Choroid plexus epithelial cell (primary cell): Measurements from ENCODE around the gene FOXS1.

Source experiments
- DNase-seq: peaks from one replicate; pipeline ENCODE4 v3.0.0-alpha.2; 2010; ENCODE audit warnings: low read depth
- H3K4me3 ChIP-seq: 2 replicates; pipeline ENCODE4 v1.5.1; 2011; ENCODE audit warnings: low read depth, mild to moderate bottlenecking, control low read depth, low read length, moderate library complexity
- CTCF ChIP-seq: conservative IDR thresholded peaks from 2 replicates; pipeline ENCODE4 v1.5.1; 2011; ENCODE audit warnings: low read depth, mild to moderate bottlenecking, control low read depth, inconsistent platforms, low read length, moderate library complexity

FOXS1 gene

GRCh38 chr20:31866221-31866620 lies 20.8 kb upstream of the FOXS1 start:
- H3K4me3 ChIP-seq = no peak overlapping the region
- no peak for TF ChIP-seq CTCF
- DNase-seq = no peak

DNA sequence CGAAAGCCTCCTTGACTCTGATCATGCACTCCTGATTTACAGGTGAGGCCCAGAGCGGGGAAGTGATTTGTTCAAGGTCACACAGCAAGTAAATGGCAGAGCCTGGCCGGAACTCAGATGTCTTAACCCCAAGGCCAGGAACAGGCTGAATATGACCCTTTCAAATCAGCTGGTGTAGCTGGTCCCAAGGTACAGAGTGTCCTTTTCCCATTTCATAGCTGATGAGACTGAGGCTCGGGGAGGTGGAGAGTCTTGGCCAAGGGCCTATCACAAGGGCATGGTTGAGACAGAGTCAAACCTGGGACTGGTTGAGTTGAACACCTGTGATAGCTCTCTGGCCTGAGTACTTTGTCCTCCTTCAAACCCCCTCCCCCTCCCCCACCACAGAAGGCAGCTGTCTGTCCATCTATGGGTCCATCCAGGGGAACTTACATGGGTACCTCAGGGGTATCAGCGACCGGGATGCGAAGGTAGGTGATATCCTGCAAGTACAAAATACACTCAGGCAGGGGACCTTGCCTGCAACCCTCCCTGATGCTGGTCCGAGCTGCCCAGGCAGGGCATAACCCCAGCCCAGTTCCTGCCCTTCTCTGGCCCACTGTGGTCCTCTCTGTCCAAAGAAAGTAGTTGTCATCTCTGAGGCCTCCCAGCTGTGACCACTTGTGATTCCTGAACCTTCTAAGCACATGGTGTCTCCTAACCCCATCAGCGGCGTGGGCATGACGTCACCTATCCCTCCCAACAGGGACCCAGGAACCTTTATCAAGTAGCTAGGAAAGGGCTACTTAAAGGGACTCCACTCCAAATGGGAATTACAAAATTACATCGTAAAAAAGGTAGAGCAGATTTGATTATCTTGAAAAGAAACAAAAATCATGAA lies 19.4 kb upstream of the FOXS1 start:
- no peak for TF ChIP-seq CTCF
- no peak for DNase-seq
- H3K4me3 ChIP-seq = no peak overlapping the region

DNA sequence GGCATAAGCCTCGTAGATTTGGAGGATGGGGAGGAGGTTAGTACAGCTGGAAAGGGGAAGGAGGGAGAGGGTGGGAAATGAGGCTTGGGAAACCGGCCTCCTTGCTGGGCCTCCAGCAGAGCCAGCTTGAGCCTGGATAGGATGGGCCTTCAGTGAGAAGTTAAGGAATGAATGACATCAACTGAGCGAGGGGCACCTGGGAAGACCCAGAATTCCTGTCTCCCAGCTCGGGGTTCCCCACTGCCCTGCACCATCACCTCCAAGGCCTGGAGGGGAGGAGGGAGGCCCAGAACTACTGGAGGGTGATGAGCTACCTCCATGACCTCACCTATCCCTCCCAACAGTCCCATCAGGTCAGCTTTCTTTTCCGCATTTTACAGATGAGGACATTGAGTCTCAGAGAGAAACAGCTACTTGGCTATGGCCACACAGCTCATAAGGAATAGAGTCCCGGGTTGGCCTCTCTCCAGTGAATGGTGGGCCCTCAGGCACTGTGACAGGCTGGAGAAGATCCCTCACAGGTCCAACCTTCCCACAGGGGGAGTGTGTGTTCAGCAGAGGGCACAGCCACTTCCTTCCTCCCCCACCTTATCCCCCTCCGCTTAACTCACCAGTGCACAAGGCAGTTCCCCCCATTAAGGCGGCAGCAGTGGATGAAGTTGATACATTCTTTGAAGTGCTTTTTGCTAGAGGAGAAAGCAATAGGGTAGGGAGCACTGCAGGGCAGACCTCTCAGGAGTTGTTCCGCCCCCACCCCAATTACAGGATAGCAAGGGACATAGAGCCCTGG lies 18.1 kb upstream of the FOXS1 start:
- no peak for DNase-seq
- no peak overlapping the region for H3K4me3 ChIP-seq
- TF ChIP-seq CTCF = no peak

DNA sequence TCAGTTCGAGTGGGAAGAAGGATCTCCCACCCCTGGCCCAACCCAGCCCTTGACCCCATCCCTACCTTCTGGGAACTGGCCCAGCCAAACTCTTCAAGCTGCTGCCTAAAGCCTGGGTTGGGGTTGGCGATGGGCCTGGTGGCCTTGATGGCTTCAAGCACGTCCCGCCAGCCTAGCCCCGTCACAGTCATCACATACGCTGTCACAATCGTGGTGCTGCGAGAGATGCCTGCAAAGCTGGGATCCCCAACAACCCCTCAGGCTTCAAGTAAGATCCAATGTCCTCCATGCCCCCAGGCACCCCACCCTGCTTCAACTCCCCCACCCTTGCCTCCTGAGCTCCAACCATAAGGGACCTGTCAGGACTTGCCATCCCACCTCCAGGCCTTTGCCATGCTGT lies 17.1 kb upstream of the FOXS1 start:
- no peak overlapping the region for H3K4me3 ChIP-seq
- TF ChIP-seq CTCF = no peak
- DNase-seq = no peak

- DNase-seq = no peak
- H3K4me3 ChIP-seq = no peak overlapping the region
- no peak for TF ChIP-seq CTCF
These were observed 16.7 kb upstream of the FOXS1 start for GRCh38 chr20:31862157-31862470.

DNA sequence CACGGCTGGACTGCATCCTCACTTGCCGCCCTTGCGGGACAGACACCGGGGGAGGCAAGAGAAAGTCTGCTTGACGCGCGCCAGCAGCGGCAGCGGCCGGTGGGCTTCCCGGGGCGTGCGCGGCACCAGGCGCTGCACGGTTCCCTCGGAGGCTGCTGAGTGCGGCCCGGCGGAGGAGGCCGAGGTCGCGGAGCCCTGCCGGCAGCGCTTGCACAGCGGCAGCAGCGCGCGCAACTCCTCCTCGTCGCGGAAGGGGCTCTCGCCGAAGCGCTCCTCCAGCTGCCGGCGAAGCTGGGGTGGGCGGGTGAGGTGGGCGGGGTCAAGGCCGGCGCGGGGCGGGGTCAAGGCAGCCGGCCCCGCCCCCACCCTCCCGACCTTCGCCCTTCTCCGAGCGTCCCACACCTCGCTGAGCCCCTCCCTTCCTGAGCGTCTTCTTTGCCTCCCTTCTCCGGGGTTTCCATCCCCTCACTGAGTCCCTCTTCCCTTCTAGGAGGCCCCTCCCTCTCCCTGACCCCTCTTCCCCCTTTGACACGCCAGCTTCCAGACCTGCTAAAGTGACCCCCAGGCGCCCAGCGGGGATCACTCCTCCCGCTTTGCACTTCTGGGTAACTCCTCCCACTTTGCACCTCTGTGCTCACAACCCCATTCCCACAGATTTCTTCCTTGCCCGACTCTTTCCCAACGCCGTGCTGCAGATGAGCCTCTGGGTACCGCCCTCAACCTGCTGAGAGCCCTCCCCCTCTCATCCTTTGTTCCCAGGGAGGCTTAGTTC lies 16.2 kb upstream of the FOXS1 start:
- peak; percentile 63 for DNase-seq

More for the DNA sequence above, 16.2 kb upstream of the FOXS1 start:
- H3K4me3 ChIP-seq = peak overlapping the region; percentile 53
- TF ChIP-seq CTCF = no peak
